RPMI7951 (cell line): Measurements from ENCODE around the gene HAL. TPM values are rescaled to one million over a fixed set of nuclear protein-coding genes. Genes with fewer than 3 reads are reported as not detected.
A peak's percentile ranks its signal among the peaks of the same experiment; 100 is the strongest.
"Not testable (repeated sequence)": the region's sequence is repeated elsewhere in the genome, so short reads cannot be mapped to it uniquely, and the experiment has no call there.

Experiments
- DNase-seq: peaks from one replicate; pipeline ENCODE4 v3.0.0-alpha.2; 2012; ENCODE audit warnings: low read depth
- total RNA-seq: library from RNA; depleted of rRNA; stranded (reverse); fragments of >200 nt; shearing (Covaris generic); gene quantifications from 2 replicates; pipeline ENCODE4 v1.2.3, GENCODE V29; 2014

Gene HAL
- total RNA-seq, 1 experiment from 2014 or later: not detected

GRCh38 chr12:95977764-95978305, 18.3 kb downstream of the HAL start:
- DNase-seq: no peak

- DNase-seq: peak; percentile 39
Measured at GRCh38 chr12:95976416-95976832, 19.7 kb downstream of the HAL start.

- DNase-seq: no peak
Measured at GRCh38 chr12:95975491-95975890, 20.7 kb downstream of the HAL start.

GRCh38 chr12:95974358-95974757, 21.8 kb downstream of the HAL start:
- no peak for DNase-seq

GRCh38 chr12:95972832-95973456, 23.2 kb downstream of the HAL start:
- DNase-seq: no peak

- DNase-seq: no peak
Measured at GRCh38 chr12:95970905-95971304, 25.2 kb downstream of the HAL start.

- DNase-seq: not testable (repeated sequence)
Measured at GRCh38 chr12:95969116-95969515, 27.0 kb downstream of the HAL start.

- no peak for DNase-seq
Measured at GRCh38 chr12:95967301-95967700, 28.8 kb downstream of the HAL start.

GRCh38 chr12:95966287-95966870, 29.8 kb downstream of the HAL start:
- DNase-seq: peak; percentile 23

GRCh38 chr12:95963096-95963495, 33.0 kb downstream of the HAL start:
- DNase-seq: peak; percentile 11

GRCh38 chr12:95962222-95962621, 33.9 kb downstream of the HAL start:
- no peak for DNase-seq

- DNase-seq: no peak
Measured at GRCh38 chr12:95960241-95960640, 35.9 kb downstream of the HAL start.

GRCh38 chr12:95959107-95959506, 37.0 kb downstream of the HAL start:
- DNase-seq: peak; percentile 17

- no peak for DNase-seq
Measured at GRCh38 chr12:95956557-95957145, 39.5 kb downstream of the HAL start.

- no peak for DNase-seq
Measured at GRCh38 chr12:95955549-95956159, 40.5 kb downstream of the HAL start.

- no peak for DNase-seq
Measured at GRCh38 chr12:95953000-95953399, 43.1 kb downstream of the HAL start.

GRCh38 chr12:95951515-95951914, 44.6 kb downstream of the HAL start:
- no peak for DNase-seq

- no peak for DNase-seq
Measured at GRCh38 chr12:95949477-95950206, 46.5 kb downstream of the HAL start.

- no peak for DNase-seq
Measured at GRCh38 chr12:95944108-95944704, 51.9 kb downstream of the HAL start.

GRCh38 chr12:95943330-95943842, 52.8 kb downstream of the HAL start, which contains the start of gene AMDHD1:
Gene AMDHD1, plus strand, starts transcription at chr12:95943331. Its CDS starts 68 bp downstream, at chr12:95943399.
- DNase-seq: peak; percentile 52
